ENCODE measurements around the gene C1orf52.
"Not testable (repeated sequence)": the region's sequence is repeated elsewhere in the genome, so short reads cannot be mapped to it uniquely, and the experiment has no call there.

C1orf52 gene

DNA sequence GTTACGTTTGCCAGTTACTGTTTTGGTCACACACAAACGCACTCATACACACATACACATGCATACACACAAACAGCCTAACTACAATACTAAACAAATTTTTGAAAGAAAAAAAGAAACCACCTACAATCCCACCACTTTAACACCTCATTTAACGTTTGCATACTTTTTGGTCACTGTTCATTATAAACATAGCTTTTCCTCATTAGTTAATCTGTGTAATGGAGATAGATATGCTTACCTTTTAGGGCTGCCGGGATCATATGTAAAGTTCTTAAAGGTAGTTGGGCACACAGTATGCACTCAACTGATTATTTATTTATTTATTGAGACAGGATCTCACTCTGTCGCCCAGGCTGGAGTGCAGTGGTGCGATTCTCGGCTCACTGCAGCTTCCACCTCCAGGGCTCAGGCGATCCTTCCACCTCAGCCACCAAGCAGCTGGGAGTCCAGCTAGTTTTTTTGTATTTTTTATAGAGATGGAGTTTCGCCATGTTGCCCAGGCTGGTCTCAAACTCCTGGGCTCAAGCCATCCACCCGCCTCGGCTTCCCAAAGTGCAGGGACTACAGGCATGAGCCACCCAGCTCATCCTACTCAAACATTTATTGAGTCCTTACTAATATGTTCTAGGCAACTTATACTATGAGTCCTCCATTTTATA is 17.6 kb upstream of the C1orf52 start:
- no peak for DNase-seq

DNA sequence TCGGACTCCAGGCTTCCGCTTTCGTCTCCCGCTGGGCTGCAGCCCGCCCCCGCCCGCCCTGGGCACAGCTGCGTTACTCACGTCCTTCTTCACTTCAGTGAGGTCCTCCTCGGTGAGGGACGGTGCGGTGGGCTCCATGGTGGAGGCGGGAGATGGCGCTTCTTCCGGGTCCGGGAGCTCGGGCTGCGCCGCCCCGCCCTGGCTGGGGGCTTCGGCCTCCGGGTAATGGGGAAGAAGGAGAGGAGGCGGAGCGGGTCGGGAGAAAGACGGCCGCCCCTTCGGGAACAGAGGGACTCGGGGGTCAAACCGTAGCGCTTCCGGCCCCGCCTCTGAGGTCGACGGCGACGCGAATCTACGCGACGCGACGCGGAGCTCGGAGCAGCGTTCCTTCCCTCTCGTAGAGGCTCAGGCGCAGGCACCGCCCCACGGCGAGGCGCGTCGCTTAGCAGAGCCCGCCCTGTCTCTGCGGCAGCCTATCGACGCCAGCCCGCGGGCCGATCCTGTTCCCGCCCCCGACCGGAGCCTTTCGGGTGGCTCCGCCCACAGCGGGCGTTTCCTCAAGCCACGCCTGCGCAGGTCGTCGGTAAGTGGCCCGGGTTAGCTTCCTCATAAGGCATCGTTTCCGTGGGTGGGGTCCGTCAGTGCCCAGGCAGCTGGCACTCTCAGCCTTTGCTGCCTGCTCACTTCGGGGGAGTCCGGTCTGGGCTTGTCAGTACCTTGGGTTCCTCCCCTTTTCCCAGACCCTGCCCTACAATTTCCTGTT is 16.9 kb upstream of the C1orf52 start, which contains the start of gene BCL10:
TSS of gene BCL10 (minus strand) at position 418 of the 763 bp plus-strand sequence. CDS start at position 138, 280 bp downstream.
- DNase-seq: peak; percentile 95 to 96

DNA sequence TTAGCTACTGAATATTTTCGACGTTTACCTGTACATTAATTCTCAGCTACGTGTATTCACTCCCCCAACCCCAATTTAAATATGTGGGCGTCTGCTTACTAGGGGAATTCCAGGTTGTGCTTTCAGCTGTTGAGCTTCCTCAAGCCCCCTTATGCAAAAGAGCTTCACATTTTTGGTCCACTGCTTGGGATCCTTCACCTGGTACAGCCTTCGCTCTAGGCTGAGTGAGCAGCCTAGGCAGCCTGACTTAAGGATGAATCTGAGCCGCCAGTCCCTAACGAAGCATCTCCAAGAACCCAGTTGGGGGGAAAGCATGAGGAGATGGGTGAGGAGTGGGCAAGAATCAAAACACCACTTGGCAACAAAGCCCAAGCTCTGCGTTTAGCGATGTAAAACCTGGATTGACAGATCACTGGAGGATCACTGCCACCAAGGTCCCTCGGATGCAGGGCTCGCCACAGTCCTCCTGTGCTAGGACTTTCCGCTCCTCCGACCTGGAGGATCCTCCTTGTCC is 16.3 kb upstream of the C1orf52 start:
- DNase-seq: no peak

DNA sequence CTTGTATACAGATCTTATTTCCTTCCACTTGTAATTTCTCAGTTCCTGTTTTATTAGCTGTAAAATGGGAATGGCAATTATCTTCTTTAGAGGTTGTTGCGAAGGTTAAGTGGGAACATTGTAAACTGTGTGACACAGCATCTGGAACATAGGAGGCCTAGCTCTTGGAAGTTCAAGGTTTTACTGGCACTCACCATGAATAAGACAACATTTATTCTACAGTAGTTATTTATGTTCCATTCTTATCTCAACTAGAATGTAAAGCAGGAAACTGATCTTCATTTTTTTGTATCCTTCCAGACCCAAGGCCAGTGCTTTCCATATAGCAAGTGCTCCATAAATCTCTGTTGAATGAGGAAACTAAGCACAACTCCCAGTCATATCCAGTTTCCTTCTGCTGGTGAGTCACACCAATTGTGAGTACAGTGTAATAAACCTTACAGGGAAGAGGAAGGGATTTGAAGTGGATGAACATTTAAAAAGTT is 15.5 kb upstream of the C1orf52 start:
- peak in 1 of 2 experiments; percentile 2 for DNase-seq

DNA sequence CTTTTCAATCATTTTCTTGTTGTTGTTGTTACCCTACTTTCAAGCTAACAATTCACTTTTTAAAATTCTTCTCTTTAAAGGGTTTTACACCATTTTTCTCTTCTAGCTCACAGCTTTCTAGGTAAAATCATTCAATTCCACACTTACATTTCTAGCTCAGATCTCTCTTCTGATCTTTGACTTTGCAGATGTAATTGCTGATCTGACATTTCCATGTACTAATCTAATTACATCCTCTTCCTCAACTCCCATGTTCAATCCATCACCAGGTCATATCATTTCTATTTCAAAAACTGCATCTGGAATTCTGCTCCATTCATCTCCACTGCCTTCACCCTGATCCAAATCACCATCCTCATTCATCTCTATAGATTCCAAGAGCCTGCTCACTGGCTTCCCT is 13.9 kb upstream of the C1orf52 start:
- no peak for DNase-seq

DNA sequence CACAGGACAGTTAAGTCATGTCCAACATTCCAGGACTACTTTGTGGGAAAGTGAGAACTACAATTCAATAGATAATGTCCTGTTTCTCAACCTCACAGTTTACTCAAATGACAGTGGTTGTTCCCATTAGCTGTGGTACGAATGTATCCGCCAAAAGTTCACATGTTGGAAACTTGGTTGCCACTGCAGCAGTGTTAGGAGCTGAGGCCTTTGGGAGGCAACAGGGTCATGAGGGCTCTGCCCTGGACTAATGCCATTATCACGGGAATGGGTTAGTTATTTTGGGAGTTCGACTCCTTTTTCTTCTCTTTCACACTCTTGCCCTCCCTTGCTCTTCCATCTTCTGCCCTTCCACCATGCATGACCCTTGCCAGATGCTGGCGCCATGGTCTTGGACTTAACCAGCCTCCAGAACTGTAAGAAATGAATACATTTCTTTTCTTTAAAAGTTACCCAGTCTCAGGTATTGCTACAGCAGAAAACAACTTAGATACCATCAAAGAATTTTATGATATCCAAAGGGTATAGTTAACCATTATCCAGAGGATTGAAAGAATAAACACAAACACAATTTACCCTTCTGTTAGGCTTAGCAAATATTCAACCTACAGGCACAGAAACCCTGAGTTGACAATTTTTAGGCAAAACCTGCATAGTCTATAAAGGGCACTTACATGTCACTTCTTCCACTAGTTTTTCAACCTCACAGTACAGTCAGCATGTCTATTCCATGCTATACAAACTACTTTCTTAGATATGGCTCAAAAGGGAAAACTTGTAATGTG is 9.5 kb upstream of the C1orf52 start:
- no peak for DNase-seq

DNA sequence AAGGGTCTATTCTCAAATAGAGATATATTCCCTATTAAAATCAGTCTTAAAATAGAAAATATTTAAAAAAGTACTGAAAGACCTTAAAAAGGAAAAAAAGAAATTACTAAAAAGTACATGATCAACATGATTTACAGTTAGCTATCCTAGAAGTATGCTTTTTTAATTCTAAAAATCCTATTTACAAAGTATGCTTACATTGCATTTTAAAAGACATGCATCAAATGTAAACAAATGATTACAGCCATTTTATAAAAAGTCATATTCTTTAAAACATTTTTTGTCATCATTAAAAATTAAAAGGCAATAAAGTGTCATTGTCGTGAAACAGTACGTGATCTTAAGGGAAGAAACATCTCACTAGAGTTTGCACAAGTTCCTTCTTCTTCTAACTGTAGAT is 7.9 kb upstream of the C1orf52 start:
- DNase-seq: no peak

DNA sequence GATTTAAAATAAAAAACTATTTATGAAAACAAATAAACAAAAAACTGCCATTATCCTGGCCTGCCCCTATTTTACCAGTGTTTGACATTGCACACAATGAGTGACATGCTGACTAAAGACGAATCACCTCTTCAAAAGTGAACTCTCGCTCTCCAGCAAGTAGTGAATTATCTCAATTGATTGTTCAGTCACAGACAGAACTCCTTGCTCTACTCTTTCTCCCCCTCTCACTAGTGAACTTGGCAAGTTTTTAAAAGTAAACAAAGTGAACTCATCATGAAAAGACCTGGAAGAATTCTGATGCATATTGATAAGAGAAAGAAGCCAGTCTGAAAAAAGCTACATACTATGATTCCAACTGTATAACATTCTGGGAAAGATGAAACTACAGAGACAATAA is 4.7 kb upstream of the C1orf52 start:
- DNase-seq: no peak

DNA sequence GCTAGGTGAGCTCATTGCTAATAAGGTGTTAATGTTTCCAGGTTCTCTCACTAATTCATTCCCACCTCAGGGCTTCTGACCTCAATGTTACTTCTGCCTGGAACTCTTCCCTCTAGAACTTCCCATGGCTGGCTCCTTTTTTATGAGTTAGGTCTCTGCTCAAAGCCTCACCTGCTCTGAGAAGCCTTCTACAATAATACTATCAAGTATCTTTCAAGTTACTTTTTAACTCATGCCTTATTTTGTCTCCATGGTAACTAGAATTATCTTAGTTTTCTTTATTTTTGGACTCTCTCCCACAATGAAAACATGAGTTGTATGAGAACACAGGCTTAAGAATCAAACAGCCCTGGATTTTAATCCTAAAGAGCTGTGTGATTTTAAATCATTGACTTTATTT is 3.5 kb upstream of the C1orf52 start:
- no peak for DNase-seq

DNA sequence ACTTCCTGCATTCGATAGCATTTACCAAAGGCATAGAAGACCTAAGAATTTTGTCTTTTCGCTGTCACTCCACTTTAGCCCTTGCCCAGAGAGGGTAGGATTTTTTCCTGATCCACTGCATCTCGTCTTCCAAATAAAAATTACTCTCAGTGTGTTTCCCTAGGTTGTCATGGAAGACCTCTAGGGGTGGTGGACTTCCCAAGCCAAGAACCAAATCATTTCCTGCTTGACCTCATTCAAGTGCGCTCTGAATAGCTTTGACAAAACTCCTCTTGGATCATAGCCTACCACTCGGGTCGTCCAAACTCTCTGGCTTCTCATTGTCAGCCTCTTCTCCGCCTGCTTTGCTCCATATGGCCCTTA is 431 bp upstream of the C1orf52 start:
- no peak for DNase-seq

DNA sequence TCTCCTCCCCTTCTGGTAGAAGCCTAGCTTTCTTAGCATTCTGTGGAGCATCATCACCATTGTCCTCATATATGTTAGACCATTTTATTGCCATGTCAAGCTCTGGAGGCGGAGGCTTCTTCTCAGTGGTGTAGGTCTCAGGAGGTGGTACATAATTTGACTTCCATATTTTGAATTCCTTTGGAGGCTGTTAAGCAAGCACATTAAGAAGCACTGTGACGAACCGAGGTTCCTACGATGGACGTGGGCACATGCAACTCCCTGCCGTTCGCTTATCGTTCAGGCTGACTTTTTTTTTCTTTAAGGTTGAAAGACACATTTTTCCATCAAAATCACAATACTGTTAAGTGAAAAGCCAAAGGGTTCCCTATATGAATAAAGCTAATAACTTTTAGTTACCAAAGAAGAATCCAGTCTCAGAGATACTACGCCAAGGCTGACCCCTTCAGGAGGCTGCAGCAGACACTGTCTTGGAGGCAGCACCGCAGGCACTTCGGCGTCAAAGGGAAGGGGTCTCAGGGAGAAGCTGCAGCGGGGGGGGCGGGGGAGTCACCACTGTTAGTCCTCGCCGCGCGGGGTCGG is 835 bp downstream of the C1orf52 start:
- no peak for DNase-seq

DNA sequence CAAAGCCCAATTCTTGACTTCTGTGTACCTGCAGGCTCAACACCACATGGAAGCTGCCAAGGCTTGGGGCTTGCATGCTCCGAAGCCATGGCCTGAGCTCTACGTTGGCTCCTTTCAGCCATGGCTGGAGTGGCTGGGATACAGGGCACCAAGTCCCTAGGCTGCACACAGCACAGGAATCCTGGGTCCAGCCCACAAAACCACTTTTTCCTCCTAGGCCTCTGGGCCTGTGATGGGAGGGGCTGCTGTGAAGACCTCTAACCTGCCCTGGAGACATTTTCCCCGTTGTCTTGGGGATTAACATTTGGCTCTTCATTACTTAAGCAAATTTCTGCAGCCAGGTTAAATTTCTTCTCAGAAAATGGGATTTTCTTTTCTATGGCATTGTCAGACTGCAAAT is 10.4 kb downstream of the C1orf52 start:
- not testable (repeated sequence) for DNase-seq

DNA sequence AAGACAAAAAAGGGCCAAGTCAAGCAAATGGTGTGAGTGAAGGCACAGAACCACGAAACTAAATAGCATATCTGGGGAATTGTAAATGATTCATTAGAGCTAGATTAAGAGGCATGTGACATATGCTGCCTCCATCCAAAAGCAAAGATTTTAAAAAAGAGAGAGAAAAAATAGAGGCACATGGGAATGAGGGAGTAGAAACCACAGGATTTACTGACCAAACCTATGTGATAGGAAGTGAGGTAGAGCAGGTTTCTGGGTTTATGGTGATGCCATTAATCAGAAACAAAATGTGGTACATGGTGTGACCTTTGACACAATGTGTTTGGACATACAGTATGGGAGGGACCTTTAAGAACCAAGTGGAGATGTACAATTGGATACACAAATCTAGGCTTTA is 13.6 kb downstream of the C1orf52 start:
- DNase-seq: no peak

DNA sequence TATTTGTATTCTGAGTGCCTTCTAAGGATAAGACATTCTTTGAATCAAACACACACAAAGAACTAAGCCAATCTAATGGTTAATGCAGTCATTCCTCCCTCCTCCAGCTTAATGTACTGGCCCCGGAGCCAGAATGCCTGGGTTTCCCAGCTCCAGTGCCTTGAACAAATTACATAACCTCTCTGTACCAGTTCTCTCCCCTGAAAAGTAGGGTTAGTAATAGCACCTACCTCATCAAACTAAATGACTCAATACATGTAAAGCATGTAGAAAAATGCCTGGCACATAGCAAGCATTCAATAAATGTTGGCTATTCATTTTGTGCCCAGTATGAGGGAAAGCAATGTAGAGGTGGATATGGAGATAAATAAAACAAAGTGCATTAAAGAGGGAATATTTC is 14.0 kb downstream of the C1orf52 start:
- no peak for DNase-seq

DNA sequence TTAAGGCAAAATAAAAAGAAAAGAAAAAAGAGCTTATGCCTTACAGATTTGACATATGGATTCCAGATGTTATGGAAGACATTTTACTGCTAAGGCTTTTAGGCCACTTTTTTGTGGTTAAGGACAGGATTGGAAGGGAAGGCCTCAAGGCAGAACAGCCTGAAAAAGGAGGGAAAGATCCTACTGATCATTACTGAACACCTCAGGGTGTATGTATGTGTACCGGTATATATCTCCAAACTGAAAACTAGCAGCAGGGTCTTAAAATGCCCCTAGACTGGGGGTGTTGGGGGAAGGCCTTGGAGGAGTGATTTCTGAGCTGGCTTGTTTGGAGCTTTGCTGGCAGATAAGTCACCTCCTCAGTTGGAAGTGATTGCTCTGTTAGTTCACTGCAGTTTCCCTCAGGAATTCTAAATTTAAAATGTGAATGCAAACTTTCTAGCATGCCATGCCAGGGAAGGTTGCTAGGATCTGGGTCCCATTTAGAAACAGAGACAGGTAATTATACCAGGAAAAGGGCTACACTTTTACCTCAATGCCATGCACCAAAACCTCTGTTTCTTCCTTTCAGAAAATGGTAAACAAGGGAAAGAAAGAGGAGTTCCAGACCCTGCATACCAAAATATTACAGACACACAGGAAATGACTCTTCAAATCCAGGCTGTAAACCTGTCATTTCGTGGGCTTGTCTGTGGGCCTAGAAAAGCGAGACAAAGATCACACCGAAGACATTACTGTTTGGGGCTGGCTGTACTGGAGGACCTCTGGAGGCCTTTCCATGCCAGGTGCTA is 15.0 kb downstream of the C1orf52 start:
- no peak for DNase-seq

DNA sequence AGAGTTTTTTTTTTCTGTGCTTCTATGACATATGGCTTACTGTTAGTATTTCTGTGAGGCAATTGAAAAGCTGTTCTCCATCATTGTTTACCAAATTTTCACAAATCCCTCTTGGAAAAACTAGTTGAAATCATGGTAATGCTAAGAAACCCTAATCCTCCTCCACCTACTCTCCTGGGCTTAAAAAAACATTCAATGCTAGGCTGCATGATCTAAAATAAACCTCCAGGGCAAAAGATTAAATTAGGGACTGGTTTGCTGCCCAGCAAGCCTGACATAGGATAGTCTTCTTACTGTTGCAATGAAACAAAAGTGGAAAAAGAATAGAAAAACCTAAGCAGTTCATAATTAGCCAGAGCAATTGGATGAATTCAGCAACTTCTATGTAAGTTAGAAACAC is 16.1 kb downstream of the C1orf52 start:
- DNase-seq: no peak

DNA sequence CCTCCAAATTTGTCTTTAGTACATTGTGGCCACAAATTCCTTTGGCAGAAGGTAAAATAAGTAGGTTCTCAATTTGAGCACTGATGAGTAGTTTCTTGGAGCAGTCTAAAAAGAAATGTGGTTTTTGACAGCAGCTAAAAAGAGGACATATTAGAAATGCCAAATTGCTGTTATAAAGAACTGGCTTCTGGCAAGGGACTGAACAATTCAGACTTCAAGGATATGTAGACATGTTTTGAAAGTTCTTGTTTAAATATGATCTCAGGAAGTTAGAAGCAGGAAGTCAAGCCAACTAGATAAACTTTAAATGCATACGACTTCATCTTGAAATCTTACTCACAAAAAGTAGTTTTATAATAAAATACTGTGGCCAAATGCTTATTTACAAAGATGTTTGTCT is 18.8 kb downstream of the C1orf52 start:
- DNase-seq: no peak

DNA sequence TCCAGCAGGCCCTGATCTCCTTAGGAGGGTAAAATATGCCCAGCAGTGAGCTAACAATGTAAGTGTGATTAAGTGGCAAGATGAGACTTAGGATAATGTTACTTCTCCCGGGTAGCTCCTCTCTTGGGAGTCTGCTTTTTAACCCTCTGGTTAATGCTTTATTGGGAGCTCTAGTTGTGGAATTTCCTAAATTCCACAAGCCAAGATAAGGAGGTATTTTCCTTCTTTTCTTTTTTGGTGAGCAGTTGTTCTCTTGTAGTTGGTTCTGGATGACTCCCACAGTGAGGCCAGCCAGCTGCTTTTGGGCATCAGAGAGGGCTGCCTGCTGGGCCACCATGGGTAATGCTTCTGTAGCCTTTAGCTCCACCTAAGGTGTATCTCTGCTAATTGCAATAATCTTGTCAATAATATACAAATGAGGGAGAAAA is 19.3 kb downstream of the C1orf52 start:
- no peak for DNase-seq

DNA sequence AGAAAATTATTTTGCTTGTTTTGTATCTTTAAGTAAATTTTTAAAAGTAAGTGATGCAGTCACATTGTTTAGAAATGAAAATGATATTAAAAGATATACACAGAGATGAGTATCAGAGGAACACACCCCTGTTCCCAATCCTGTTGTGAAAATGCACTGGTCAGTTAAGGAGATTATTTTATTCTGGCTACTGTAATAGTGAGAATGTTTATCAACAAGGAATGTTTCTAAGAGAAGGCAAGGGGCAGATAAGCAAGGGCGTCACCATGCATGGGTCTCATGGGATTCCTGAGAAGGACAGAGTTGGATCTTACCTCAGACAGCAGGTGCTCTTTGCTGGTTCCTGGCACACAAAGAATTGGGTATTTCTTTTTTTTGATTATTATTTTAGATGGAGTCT is 21.8 kb downstream of the C1orf52 start:
- no peak for DNase-seq

DNA sequence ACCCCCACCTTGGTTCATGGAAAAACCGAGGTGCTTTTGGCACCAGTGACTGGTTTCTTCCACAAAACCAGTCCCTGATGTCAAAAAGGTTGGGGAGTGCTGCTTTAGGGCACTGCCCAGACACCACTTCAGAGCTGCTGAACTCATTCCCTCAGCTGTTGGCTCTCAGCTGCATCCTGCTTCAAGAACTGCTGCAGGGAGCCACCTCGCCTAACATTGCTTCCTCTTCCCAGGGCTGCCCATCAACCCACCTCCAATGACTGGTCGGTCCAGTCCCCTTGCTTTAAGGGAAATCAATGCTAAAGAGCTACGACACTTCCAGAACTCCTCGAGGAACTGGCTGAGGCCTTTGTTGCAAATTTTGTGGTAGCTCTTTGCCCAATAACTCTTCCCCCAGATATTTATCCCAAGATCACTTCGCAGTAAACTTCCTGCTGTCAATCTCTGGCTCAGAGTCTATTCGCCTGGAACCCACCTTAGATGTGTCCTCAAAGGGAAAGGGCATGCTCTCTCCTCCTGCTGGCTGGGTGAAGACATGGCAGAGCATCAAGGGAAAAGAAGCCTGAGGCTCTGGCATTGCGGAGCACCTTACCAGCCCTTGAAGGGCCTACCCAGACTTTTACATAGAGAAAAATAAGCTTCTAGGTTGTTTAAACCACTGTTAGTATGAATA is 29.0 kb downstream of the C1orf52 start:
- DNase-seq: no peak

DNA sequence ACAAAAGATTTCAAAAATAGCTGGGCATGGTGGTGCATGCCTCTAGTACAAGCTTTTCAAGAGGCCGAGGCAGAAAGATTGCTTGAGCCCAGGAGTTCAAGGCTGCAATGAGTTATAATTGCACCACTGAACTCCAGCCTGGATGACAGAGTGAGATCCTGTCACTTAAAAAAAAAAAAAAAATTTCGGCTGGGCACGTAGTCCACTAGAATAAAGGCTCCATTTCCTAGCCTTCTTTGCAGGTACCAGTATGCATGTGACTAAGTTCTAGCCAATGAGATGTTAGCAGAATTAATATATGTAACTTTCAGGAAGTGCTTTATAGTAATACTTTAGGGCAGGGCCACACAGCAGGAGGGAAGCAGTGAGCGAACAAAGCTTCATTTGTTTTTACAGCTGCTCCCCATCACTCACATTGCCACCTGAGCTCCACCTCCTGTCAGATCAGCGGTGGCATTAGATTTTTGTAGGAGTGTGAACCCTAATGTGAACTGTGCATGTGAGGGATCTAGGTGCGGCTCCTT is 29.8 kb downstream of the C1orf52 start:
- no peak for DNase-seq
